ENCODE data around the gene PEA15.

DNA sequence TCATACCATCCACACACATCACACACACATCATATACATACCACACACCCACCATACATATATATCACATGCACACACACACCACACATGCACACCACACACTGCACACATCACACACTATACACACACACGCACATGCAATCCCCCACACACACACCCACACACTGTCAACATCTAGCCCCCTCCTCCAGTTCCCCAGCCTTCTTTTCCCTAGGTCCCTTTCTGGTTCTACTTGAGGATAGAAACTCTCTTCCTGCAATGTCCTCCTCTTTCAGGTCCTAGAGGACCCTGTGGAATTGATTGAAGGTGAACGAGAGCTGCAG, 10.5 kb upstream of the PEA15 start:
- TF ChIP-seq CTCF (IDR thresholded peaks at IDR 0.05 in 2 of 3, conservative IDR thresholded peaks at IDR 0.05 in 1 of 3; ENCODE audit: insufficient read depth in 2 of 3, low read depth in 1 of 3, low read length in 3 of 3): no peak
- TF ChIP-seq EHMT2 (IDR thresholded peaks at IDR 0.05): no peak
- TF ChIP-seq ATF3 (IDR thresholded peaks at IDR 0.05): no peak
- TF ChIP-seq ATF3 (CRISPR knock-in tag; conservative IDR thresholded peaks at IDR 0.05): no peak
- no peak for TF ChIP-seq PCBP1 (IDR thresholded peaks at IDR 0.05; ENCODE audit: low read depth, low read length, poor library complexity, severe bottlenecking)
- TF ChIP-seq MAX (CRISPR knock-in tag; IDR thresholded peaks at IDR 0.05): no peak
- TF ChIP-seq, protein P1, sequence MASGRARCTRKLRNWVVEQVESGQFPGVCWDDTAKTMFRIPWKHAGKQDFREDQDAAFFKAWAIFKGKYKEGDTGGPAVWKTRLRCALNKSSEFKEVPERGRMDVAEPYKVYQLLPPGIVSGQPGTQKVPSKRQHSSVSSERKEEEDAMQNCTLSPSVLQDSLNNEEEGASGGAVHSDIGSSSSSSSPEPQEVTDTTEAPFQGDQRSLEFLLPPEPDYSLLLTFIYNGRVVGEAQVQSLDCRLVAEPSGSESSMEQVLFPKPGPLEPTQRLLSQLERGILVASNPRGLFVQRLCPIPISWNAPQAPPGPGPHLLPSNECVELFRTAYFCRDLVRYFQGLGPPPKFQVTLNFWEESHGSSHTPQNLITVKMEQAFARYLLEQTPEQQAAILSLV (tag; IDR thresholded peaks at IDR 0.05): no peak
- TF ChIP-seq PRDM10 (IDR thresholded peaks at IDR 0.05; ENCODE audit: partially characterized antibody): no peak
